Measurements from ENCODE around the gene ANKRD45. TPM values are rescaled to one million over a fixed set of nuclear protein-coding genes. Genes with fewer than 3 reads are reported as not detected.

The ANKRD45 gene
- total RNA-seq, 1 experiment from 2014 or later = 0.31 TPM

GRCh38 chr1:173714759-173715537, 45.3 kb upstream of the ANKRD45 start, which contains the start of gene KLHL20:
KLHL20 (plus strand) TSS chr1:173714981; CDS start chr1:173716044, 1,063 bp downstream.
- Histone ChIP-seq H3K79me1 (ENCODE audit: insufficient read depth, low read depth, low read length, poor library complexity, severe bottlenecking) (no peaks in the 10 kb centered on the region), H3K27ac (ENCODE audit: insufficient read length, low read depth, low read length) (no peak within 1 kb of the TSS), H3K27me3 (ENCODE audit: insufficient read depth, low read length) (no peaks in the 10 kb centered on the region; the same call in 1 of the 2 replicates), H4K8ac (replicated peaks; ENCODE audit: insufficient read length, low read depth, low read length) (no peak within 1 kb of the TSS), H2AFZ (ENCODE audit: low read length) (peak within 1 kb of the TSS; percentile 98), H4K91ac (ENCODE audit: insufficient read length, low read depth, low read length) (no peak within 1 kb of the TSS), H3T11ph (ENCODE audit: low read length) (no peak within 1 kb of the TSS), H4K20me1 (ENCODE audit: control insufficient read depth, insufficient read depth, insufficient read length) (no peaks in the 10 kb centered on the region), H3K4me1 (ENCODE audit: insufficient read depth, low read length) (no peaks in the 10 kb centered on the region), H3K23me2 (ENCODE audit: insufficient read length, low read depth, low read length, poor library complexity, severe bottlenecking) (no peaks in the 10 kb centered on the region), H3K18ac (ENCODE audit: insufficient read length, low read depth, low read length) (no peak within 1 kb of the TSS), H2BK15ac (ENCODE audit: low read depth, low read length) (no peak within 1 kb of the TSS), H2BK5ac (ENCODE audit: insufficient read length, low read length) (no peak within 1 kb of the TSS), H3K9me3 (ENCODE audit: control insufficient read depth, low read depth, low read length) (no peaks in the 10 kb centered on the region), H3K56ac (ENCODE audit: insufficient read length, low read depth, low read length) (no peak within 1 kb of the TSS), H2BK20ac (ENCODE audit: low read depth, low read length, poor library complexity, severe bottlenecking) (no peak within 1 kb of the TSS), H2BK120ac (ENCODE audit: low read depth, low read length, poor library complexity, severe bottlenecking) (no peak within 1 kb of the TSS), H3K4ac (ENCODE audit: low read depth, low read length) (no peak within 1 kb of the TSS), H3K4me2 (ENCODE audit: insufficient read depth, insufficient read length, low read length) (peak within 1 kb of the TSS; percentile 98), H2AK5ac (ENCODE audit: insufficient read length, low read length) (no peak within 1 kb of the TSS), H3K79me2 (ENCODE audit: insufficient read depth, low read length) (peaks cover 2% of the 10 kb centered on the region; the same call in 1 of the 2 replicates), H3K9ac (ENCODE audit: extremely low read depth, insufficient read length, low read length) (peak within 1 kb of the TSS; percentile 72), H3K23ac (ENCODE audit: insufficient read length, low read depth, low read length) (no peak within 1 kb of the TSS), H4K5ac (ENCODE audit: insufficient read length, low read depth, low read length) (no peak within 1 kb of the TSS), H2BK12ac (ENCODE audit: insufficient read length, low read depth, low read length) (no peak within 1 kb of the TSS), H3K14ac (ENCODE audit: insufficient read depth, low read length) (no peak within 1 kb of the TSS)
- peak within 1 kb of the TSS; percentile 96 to 99 for H3K4me3 Mint-ChIP-seq
- no peak for TF ChIP-seq CTCF (conservative IDR thresholded peaks at IDR 0.05)
- peak within 1 kb of the TSS; percentile 90 to 92 (median 91); a peak in 6 of 7 replicates for H3K27ac Mint-ChIP-seq
- DNase-seq = peak; percentile 89
- peaks cover 3 to 9% of the 10 kb centered on the region in 2 experiments for H3K4me1 Mint-ChIP-seq
- no CpG with 5 or more reads among the region's 43 CpGs for WGBS (ENCODE audit: extremely low coverage, insufficient read length, low lambda C conversion rate)
- no peaks in the 10 kb centered on the region for H3K9me3 Mint-ChIP-seq
- H3K27me3 Mint-ChIP-seq (ENCODE audit: low read depth) = peaks cover 41% of the 10 kb centered on the region
- peaks cover 0 to 2% (median 0%) of the 10 kb centered on the region in 3 experiments; a peak in 2 of 7 replicates for H3K36me3 Mint-ChIP-seq (ENCODE audit: insufficient read depth in 1 of 3, low read depth in 3 of 3)

All from H9 (cell line).